Activated T-cell treated with anti-CD3 and anti-CD28 coated beads for 1 hour (primary cell): ENCODE data around the gene CTNNBIP1.

Source experiments
- DNase-seq: peaks from one replicate; pipeline ENCODE4 v3.0.0-alpha.2; 2020; ENCODE audit warnings: low read depth

Gene CTNNBIP1

GRCh38 chr1:9904596-9904995 lies 5.5 kb downstream of the CTNNBIP1 start:
- no peak for DNase-seq

GRCh38 chr1:9903801-9904527 lies 6.1 kb downstream of the CTNNBIP1 start:
- no peak for DNase-seq

- no peak for DNase-seq
Measured at GRCh38 chr1:9902060-9902452, 8.0 kb downstream of the CTNNBIP1 start.

- DNase-seq = no peak
Measured at GRCh38 chr1:9901148-9902059, 8.7 kb downstream of the CTNNBIP1 start.

- DNase-seq = no peak
Measured at GRCh38 chr1:9900142-9901043, 9.7 kb downstream of the CTNNBIP1 start.

GRCh38 chr1:9894115-9894514 lies 16.0 kb downstream of the CTNNBIP1 start:
- no peak for DNase-seq

GRCh38 chr1:9892563-9893528 lies 17.2 kb downstream of the CTNNBIP1 start:
- DNase-seq = no peak

GRCh38 chr1:9891207-9891606 lies 18.9 kb downstream of the CTNNBIP1 start:
- no peak for DNase-seq

- no peak for DNase-seq
Measured at GRCh38 chr1:9890224-9890731, 19.8 kb downstream of the CTNNBIP1 start.

- no peak for DNase-seq
Measured at GRCh38 chr1:9889411-9889810, 20.7 kb downstream of the CTNNBIP1 start.

- no peak for DNase-seq
Measured at GRCh38 chr1:9888886-9889285, 21.2 kb downstream of the CTNNBIP1 start.

GRCh38 chr1:9887070-9887469 lies 23.0 kb downstream of the CTNNBIP1 start:
- no peak for DNase-seq

GRCh38 chr1:9886092-9886742 lies 23.9 kb downstream of the CTNNBIP1 start:
- no peak for DNase-seq

GRCh38 chr1:9884805-9885204 lies 25.3 kb downstream of the CTNNBIP1 start:
- DNase-seq = no peak

- no peak for DNase-seq
Measured at GRCh38 chr1:9883585-9884449, 26.3 kb downstream of the CTNNBIP1 start.

GRCh38 chr1:9882945-9883303 lies 27.1 kb downstream of the CTNNBIP1 start:
- DNase-seq = no peak

GRCh38 chr1:9882296-9882944 lies 27.6 kb downstream of the CTNNBIP1 start:
- DNase-seq = no peak

GRCh38 chr1:9881838-9882249 lies 28.2 kb downstream of the CTNNBIP1 start:
- DNase-seq = no peak

GRCh38 chr1:9878404-9878803 lies 31.7 kb downstream of the CTNNBIP1 start:
- DNase-seq = no peak
